Activated CD4-positive, CD25-positive, alpha-beta regulatory T cell treated with anti-CD3 and anti-CD28 coated beads, Interleukin-2, amount 50 U/mL, for 72 hours (primary cell): ENCODE results near the gene CD1B.
"Not testable (repeated sequence)": the region's sequence is repeated elsewhere in the genome, so short reads cannot be mapped to it uniquely, and the experiment has no call there.

ENCODE experiments used
- DNase-seq: peaks from one replicate; pipeline ENCODE4 v3.0.0; 2021

Gene CD1B

GRCh38 chr1:158327481-158327880, 3.9 kb downstream of the CD1B start:
- no peak for DNase-seq

- DNase-seq: no peak
Observed at GRCh38 chr1:158324395-158324794, 6.9 kb downstream of the CD1B start.

- DNase-seq: no peak
Observed at GRCh38 chr1:158323866-158324265, 7.5 kb downstream of the CD1B start.

- no peak for DNase-seq
Observed at GRCh38 chr1:158311066-158311465, 20.3 kb downstream of the CD1B start.

GRCh38 chr1:158310623-158311022, 20.7 kb downstream of the CD1B start:
- DNase-seq: no peak

- DNase-seq: no peak
Observed at GRCh38 chr1:158295791-158296190, 35.5 kb downstream of the CD1B start.

- DNase-seq: no peak
Observed at GRCh38 chr1:158290321-158290844, 40.9 kb downstream of the CD1B start.

GRCh38 chr1:158289811-158290210, 41.5 kb downstream of the CD1B start, which contains the start of gene CD1C:
TSS of gene CD1C (plus strand) at chr1:158289923. CDS start at chr1:158290065, 142 bp downstream.
- DNase-seq: no peak

DNA sequence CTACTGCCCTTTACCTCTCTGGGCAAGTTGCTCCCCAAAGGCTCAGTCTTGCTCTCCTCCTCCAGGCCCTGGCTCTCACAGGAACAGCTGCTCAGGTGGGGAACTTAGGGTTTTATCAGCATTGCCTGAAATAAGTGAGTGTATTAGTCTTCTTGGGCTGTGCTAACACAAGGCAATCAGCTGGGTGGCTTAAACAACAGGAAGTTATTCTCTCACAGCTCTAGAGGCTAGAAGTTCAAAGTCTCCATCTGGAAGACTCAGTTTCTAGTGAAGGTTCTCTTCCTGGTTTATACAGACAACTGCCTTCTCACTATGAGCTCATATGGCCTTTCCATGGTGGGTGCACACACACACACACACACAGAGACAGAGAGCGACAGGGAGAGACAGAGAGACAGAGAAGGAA, 44.4 kb downstream of the CD1B start:
- DNase-seq: no peak

- no peak for DNase-seq
Observed at GRCh38 chr1:158286487-158286886, 44.8 kb downstream of the CD1B start.

GRCh38 chr1:158285756-158286241, 45.5 kb downstream of the CD1B start:
- no peak for DNase-seq

DNA sequence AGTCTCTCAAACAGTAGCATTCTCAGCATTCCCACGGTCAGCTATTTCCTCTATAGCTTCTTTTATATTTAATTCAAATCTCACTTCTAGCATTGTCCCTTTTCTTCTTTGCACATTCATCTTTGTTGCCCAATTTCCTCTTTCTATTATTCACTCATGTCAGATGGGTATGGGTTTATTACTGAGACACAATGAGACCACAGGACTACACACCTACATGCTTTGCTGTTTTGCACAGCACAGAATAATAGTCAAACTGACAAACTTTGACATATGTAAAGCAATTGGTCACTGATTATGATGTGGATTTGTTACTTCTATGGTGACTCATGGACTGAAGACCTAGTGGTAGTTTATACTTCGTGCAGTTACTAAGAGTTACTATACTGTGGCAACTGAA, 47.4 kb downstream of the CD1B start:
- no peak for DNase-seq

DNA sequence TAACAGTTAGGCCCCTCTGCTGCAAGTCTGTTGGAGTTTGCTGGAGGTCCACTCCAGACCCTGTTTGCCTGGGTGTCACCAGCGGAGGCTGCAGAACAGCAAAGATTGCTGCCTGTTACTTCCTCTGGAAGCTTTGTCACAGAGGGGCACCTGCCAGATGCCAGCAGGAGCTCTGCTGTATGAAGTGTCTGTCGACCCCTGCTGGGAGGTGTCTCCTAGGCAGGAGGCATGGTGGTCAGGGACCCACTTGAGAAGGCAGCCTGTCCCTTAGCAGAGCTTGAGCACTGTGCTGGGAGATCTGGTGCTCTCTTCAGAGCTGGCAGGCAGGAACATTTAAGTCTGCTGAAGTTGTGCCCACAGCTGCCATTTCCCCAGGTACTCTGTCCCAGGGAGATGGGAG, 48.9 kb downstream of the CD1B start:
- not testable (repeated sequence) for DNase-seq
